T-helper 17 cell (primary cell): ENCODE data around the gene RUNX3. TPM values are rescaled to one million over a fixed set of nuclear protein-coding genes. Genes with fewer than 3 reads are reported as not detected.
"Not testable (repeated sequence)": the region's sequence is repeated elsewhere in the genome, so short reads cannot be mapped to it uniquely, and the experiment has no call there.

Experiments used
- ATAC-seq: fragments of 150-1000 bp; cut with Tn5 transposase; 2 replicates; pipeline ENCODE4 v1.10.0; 2021; ENCODE audit warnings: mild to moderate bottlenecking, moderate library complexity
- DNase-seq, 3 donors: peaks; one replicate each; pipeline versions ENCODE4 v3.0.0 to v3.0.0-alpha.2; 2020 to 2021
- H3K9me3 ChIP-seq: one replicate; pipeline ENCODE4 v1.7.0; 2013; ENCODE audit warnings: low read length, mild to moderate bottlenecking; ENCODE audit not compliant: control insufficient read depth, poor library complexity, severe bottlenecking
- H3K27ac Mint-ChIP-seq: one replicate; pipeline ENCODE4 v1.8.0; 2022; ENCODE audit warnings: mild to moderate bottlenecking, moderate library complexity, mixed read lengths
- H3K27me3 Mint-ChIP-seq: one replicate; pipeline ENCODE4 v1.8.0; 2022; ENCODE audit warnings: mixed read lengths
- H3K36me3 Mint-ChIP-seq: one replicate; pipeline ENCODE4 v1.8.0; 2022; ENCODE audit warnings: low read depth, mixed read lengths
- H3K4me1 Mint-ChIP-seq: one replicate; pipeline ENCODE4 v1.8.0; 2022; ENCODE audit warnings: mild to moderate bottlenecking, mixed read lengths
- H3K4me3 Mint-ChIP-seq: one replicate; pipeline ENCODE4 v1.8.0; 2022; ENCODE audit warnings: mild to moderate bottlenecking, moderate library complexity, mixed read lengths
- total RNA-seq, 4 donors: library from RNA in 2 of 4; stranded (reverse) in 2 of 4; gene quantifications; one replicate each; pipeline ENCODE4 v1.2.3 and lab custom pipeline; 2022 to 2026

Gene RUNX3
- total RNA-seq = 100 to 1,000 TPM; 186 to 243 TPM
- total RNA-seq (lab: John Stamatoyannopoulos, UW) = 88.5 to 190 reads per million in 2 donors

GRCh38 chr1:24930260-24931145 lies at the start of gene RUNX3:
TSS of gene RUNX3 (minus strand) at chr1:24930276. CDS start at chr1:24929868, 408 bp downstream.
- Mint-ChIP-seq H3K4me3 (peak within 1 kb of the TSS; percentile 96), H3K27me3 (no peaks in the 10 kb centered on the region), H3K36me3 (peaks cover 2% of the 10 kb centered on the region), H3K27ac (peak within 1 kb of the TSS; percentile 100), H3K4me1 (peaks cover 35% of the 10 kb centered on the region)
- DNase-seq (peak; percentile 91 to 94 (median 93)), ATAC-seq (peak; percentile 84)
- no peaks in the 10 kb centered on the region for H3K9me3 ChIP-seq

GRCh38 chr1:24979232-24979631 lies 49.2 kb upstream of the RUNX3 start:
- Mint-ChIP-seq H3K27ac (peak overlapping the region; percentile 34), H3K4me1 (peaks cover 39% of the 10 kb centered on the region)
- H3K4me3 Mint-ChIP-seq, ATAC-seq, H3K9me3 ChIP-seq, H3K36me3 Mint-ChIP-seq, H3K27me3 Mint-ChIP-seq, DNase-seq: not testable (repeated sequence)

- H3K36me3 Mint-ChIP-seq = peaks cover 4% of the 10 kb centered on the region
- no peak for DNase-seq
- H3K4me1 Mint-ChIP-seq = peaks cover 32% of the 10 kb centered on the region
- H3K27me3 Mint-ChIP-seq = no peaks in the 10 kb centered on the region
- ATAC-seq = no peak
- no peak overlapping the region for H3K4me3 Mint-ChIP-seq
- H3K27ac Mint-ChIP-seq = peak overlapping the region; percentile 34
- no peaks in the 10 kb centered on the region for H3K9me3 ChIP-seq
Observed at GRCh38 chr1:24978383-24979032, 48.4 kb upstream of the RUNX3 start.

- H3K9me3 ChIP-seq = no peaks in the 10 kb centered on the region
- no peaks in the 10 kb centered on the region for H3K27me3 Mint-ChIP-seq
- peaks cover 4% of the 10 kb centered on the region for H3K36me3 Mint-ChIP-seq
- H3K27ac Mint-ChIP-seq = no peak overlapping the region
- no peak for ATAC-seq
- DNase-seq = no peak
- H3K4me1 Mint-ChIP-seq = peaks cover 31% of the 10 kb centered on the region
- no peak overlapping the region for H3K4me3 Mint-ChIP-seq
Observed at GRCh38 chr1:24975391-24975790, 45.3 kb upstream of the RUNX3 start.

GRCh38 chr1:24973315-24973714 lies 43.2 kb upstream of the RUNX3 start:
- Mint-ChIP-seq H3K4me1 (peaks cover 19% of the 10 kb centered on the region), H3K36me3 (peaks cover 4% of the 10 kb centered on the region), H3K4me3 (no peak overlapping the region), H3K27ac (no peak overlapping the region), H3K27me3 (no peaks in the 10 kb centered on the region)
- no peaks in the 10 kb centered on the region for H3K9me3 ChIP-seq
- DNase-seq (no peak), ATAC-seq (no peak)

GRCh38 chr1:24972915-24973242 lies 42.8 kb upstream of the RUNX3 start:
- Mint-ChIP-seq H3K36me3 (peaks cover 4% of the 10 kb centered on the region), H3K4me1 (peaks cover 19% of the 10 kb centered on the region), H3K4me3 (no peak overlapping the region), H3K27me3 (no peaks in the 10 kb centered on the region), H3K27ac (peak overlapping the region; percentile 53)
- H3K9me3 ChIP-seq = no peaks in the 10 kb centered on the region
- ATAC-seq = no peak
- DNase-seq = no peak

- H3K27me3 Mint-ChIP-seq = no peaks in the 10 kb centered on the region
- no peak overlapping the region for H3K4me3 Mint-ChIP-seq
- DNase-seq (no peak), ATAC-seq (no peak)
- H3K4me1 Mint-ChIP-seq = peaks cover 19% of the 10 kb centered on the region
- peaks cover 4% of the 10 kb centered on the region for H3K36me3 Mint-ChIP-seq
- H3K27ac Mint-ChIP-seq = peak overlapping the region; percentile 53
- no peaks in the 10 kb centered on the region for H3K9me3 ChIP-seq
Observed at GRCh38 chr1:24972221-24972914, 42.3 kb upstream of the RUNX3 start.

- H3K27ac Mint-ChIP-seq = peak overlapping the region; percentile 57
- ATAC-seq = peak; percentile 52
Observed at GRCh38 chr1:24970926-24971875, 41.1 kb upstream of the RUNX3 start.

GRCh38 chr1:24970399-24970753 lies 40.3 kb upstream of the RUNX3 start:
- H3K4me3 Mint-ChIP-seq = no peak overlapping the region
- H3K36me3 Mint-ChIP-seq = peaks cover 2% of the 10 kb centered on the region
- no peak overlapping the region for H3K27ac Mint-ChIP-seq
- no peaks in the 10 kb centered on the region for H3K9me3 ChIP-seq
- ATAC-seq (no peak), DNase-seq (no peak)
- no peaks in the 10 kb centered on the region for H3K27me3 Mint-ChIP-seq
- H3K4me1 Mint-ChIP-seq = peaks cover 24% of the 10 kb centered on the region

More at GRCh38 chr1:24970926-24971875, 41.1 kb upstream of the RUNX3 start:
- DNase-seq = no peak
- Mint-ChIP-seq H3K36me3 (peaks cover 2% of the 10 kb centered on the region), H3K27me3 (no peaks in the 10 kb centered on the region), H3K4me3 (no peak overlapping the region), H3K4me1 (peaks cover 19% of the 10 kb centered on the region)
- no peaks in the 10 kb centered on the region for H3K9me3 ChIP-seq

GRCh38 chr1:24969596-24970398 lies 39.7 kb upstream of the RUNX3 start:
- Mint-ChIP-seq H3K36me3 (peaks cover 2% of the 10 kb centered on the region), H3K4me1 (peaks cover 28% of the 10 kb centered on the region), H3K4me3 (no peak overlapping the region), H3K27me3 (no peaks in the 10 kb centered on the region), H3K27ac (no peak overlapping the region)
- H3K9me3 ChIP-seq = no peaks in the 10 kb centered on the region
- ATAC-seq (no peak), DNase-seq (no peak)

- no peak for ATAC-seq
- Mint-ChIP-seq H3K27ac (peak overlapping the region; percentile 82), H3K4me1 (peaks cover 32% of the 10 kb centered on the region), H3K36me3 (no peaks in the 10 kb centered on the region), H3K27me3 (no peaks in the 10 kb centered on the region), H3K4me3 (no peak overlapping the region)
- no peak for DNase-seq
- H3K9me3 ChIP-seq = no peaks in the 10 kb centered on the region
Observed at GRCh38 chr1:24968941-24969585, 39.0 kb upstream of the RUNX3 start.
